Esophagus muscularis mucosa (tissue), 4 donors: Measurements from ENCODE around the gene FAM131A. TPM values are rescaled to one million over a fixed set of nuclear protein-coding genes. Genes with fewer than 3 reads are reported as not detected.
A peak's percentile ranks its signal among the peaks of the same experiment; 100 is the strongest.

Experiments used
- DNase-seq: peaks from one replicate; pipeline ENCODE4 v3.0.0-alpha.2; 2017; ENCODE audit errors: extremely low spot score
- H3K27ac ChIP-seq, 4 donors: fragments of 200-600 bp; sonication (generic); replicated peaks in 1 of 4; 1 replicate in 3 of 4; 2 replicates in 1 of 4; pipeline ENCODE4 v1.5.1; 2016 to 2019; ENCODE audit warnings: mild to moderate bottlenecking in 1 of 4
- H3K27me3 ChIP-seq, 4 donors: fragments of 200-600 bp; sonication (generic); one replicate each; pipeline versions ENCODE4 v1.5.1 to v1.6.0; 2016 to 2019
- H3K36me3 ChIP-seq, 4 donors: fragments of 200-600 bp; sonication (generic); one replicate each; pipeline ENCODE4 v1.5.1; 2016 to 2019
- H3K4me1 ChIP-seq, 4 donors: fragments of 200-600 bp; sonication (generic); one replicate each; pipeline ENCODE4 v1.5.1; 2016 to 2019
- H3K4me3 ChIP-seq, 4 donors: fragments of 200-600 bp; sonication (generic); 1 replicate in 2 of 4; 2 replicates in 2 of 4; pipeline ENCODE4 v1.5.1; 2016 to 2019; ENCODE audit warnings: mild to moderate bottlenecking in 4 of 4, moderate library complexity in 1 of 4
- H3K9me3 ChIP-seq, 4 donors: fragments of 200-600 bp; sonication (generic); 1 replicate in 3 of 4; 2 replicates in 1 of 4; pipeline ENCODE4 v1.5.1; 2016 to 2019
- EP300 ChIP-seq: sonication (generic); formaldehyde crosslinking; IDR thresholded peaks from one replicate; pipeline ENCODE4 v1.6.1; 2017; ENCODE audit warnings: antibody characterized with exemption
- POLR2A ChIP-seq: fragments of 450-650 bp; IDR thresholded peaks from one replicate; pipeline ENCODE4 v1.6.1; 2017; ENCODE audit warnings: antibody characterized with exemption, moderate library complexity, mild to moderate bottlenecking, low read depth
- POLR2AphosphoS5 ChIP-seq, 2 donors: sonication (generic); formaldehyde crosslinking; IDR thresholded peaks; one replicate each; pipeline ENCODE4 v1.6.1; 2017; ENCODE audit warnings: antibody characterized with exemption in 2 of 2
- WGBS: methylation state at CpG from one replicate; pipeline ENCODE4 v1.1.5; 2018; 5-methylcytosine and 5-hydroxymethylcytosine counted together
- intact Hi-C: fragments of 100-400 bp; cut with DNase I; formaldehyde crosslinking; loops from one replicate; pipeline ENCODE4 v1.15.1; 2023
- total RNA-seq, 4 donors: library from RNA; depleted of rRNA; stranded (reverse); fragments of >200 nt; gene quantifications; one replicate each; pipeline versions ENCODE4 v1.1.0 to v1.2.1, GENCODE V29; 2016
- TF ChIP-seq, protein P1 (sequence below), 3 experiments: fragments of 200-600 bp in 2 of 3; fragments of 450-650 bp in 1 of 3; sonication (generic) in 2 of 3; IDR thresholded peaks; one replicate each; pipeline ENCODE4 v1.5.1; 2017 to 2019; ENCODE audit warnings: antibody characterized with exemption in 3 of 3, mild to moderate bottlenecking in 2 of 3, moderate library complexity in 1 of 3

The FAM131A gene
- total RNA-seq, 4 donors from 2014 or later, result 40.3 to 71.0 (median 59.9) TPM

DNA sequence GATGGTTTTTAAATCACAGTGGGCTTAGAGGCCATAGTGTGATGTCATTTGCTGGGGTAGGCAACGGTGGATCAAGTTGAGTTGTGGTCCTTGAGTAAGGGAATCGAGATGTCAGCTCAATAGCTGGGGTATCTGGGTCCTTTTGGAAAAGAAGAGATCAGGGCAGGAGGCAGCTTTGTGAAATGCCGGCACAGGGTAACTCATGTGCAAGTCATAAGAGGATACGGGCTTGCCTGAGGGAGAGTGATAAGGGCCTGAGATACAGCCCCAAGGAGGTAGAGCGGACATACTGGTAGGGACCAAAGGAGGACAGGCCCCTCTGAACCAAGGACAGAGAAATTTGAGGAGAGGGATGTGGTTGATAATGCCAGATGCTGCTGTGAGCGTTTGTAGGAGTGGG lies 4.2 kb upstream of the FAM131A start:
- TF ChIP-seq EP300 (no peak), POLR2AphosphoS5 (IDR thresholded peaks at IDR 0.05) (no peak), POLR2A (no peak)
- TF ChIP-seq, protein P1, sequence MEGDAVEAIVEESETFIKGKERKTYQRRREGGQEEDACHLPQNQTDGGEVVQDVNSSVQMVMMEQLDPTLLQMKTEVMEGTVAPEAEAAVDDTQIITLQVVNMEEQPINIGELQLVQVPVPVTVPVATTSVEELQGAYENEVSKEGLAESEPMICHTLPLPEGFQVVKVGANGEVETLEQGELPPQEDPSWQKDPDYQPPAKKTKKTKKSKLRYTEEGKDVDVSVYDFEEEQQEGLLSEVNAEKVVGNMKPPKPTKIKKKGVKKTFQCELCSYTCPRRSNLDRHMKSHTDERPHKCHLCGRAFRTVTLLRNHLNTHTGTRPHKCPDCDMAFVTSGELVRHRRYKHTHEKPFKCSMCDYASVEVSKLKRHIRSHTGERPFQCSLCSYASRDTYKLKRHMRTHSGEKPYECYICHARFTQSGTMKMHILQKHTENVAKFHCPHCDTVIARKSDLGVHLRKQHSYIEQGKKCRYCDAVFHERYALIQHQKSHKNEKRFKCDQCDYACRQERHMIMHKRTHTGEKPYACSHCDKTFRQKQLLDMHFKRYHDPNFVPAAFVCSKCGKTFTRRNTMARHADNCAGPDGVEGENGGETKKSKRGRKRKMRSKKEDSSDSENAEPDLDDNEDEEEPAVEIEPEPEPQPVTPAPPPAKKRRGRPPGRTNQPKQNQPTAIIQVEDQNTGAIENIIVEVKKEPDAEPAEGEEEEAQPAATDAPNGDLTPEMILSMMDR (IDR thresholded peaks at IDR 0.05), result no peak
- Histone ChIP-seq H3K9me3 (no peaks in the 10 kb centered on the region), H3K27ac (peak overlapping the region; percentile 64 to 99 (median 85)), H3K4me3 (no peak overlapping the region), H3K27me3 (no peaks in the 10 kb centered on the region), H3K4me1 (peaks cover 25 to 46% (median 38%) of the 10 kb centered on the region in 4 donors), H3K36me3 (peaks cover 49 to 73% (median 71%) of the 10 kb centered on the region in 4 donors)
- no peak for DNase-seq
- intact Hi-C loops, result no loop called here
- 80% methylated on average over 6 of the region's 6 CpGs for WGBS

DNA sequence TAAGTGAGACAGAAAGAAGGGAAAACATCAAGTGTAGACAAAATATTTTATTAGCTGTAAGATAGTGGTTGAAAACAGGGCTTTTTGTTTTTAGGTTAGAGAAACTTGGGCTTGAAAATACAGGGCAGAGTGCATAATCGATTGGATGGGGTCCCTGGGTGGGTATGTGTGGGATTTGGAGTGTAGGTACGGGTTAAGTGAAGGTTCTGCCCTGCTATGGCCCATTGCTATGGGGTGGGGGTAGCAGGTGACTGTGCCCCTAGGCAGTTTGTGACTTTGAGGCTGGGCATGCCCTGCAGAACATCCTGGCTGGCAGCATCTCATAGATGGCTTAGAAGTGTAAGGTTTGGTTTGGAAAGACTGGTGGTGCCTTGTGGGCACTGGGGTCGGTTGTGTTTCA lies 3.7 kb upstream of the FAM131A start:
- Histone ChIP-seq H3K27ac (peak overlapping the region; percentile 71 to 99 (median 99)), H3K36me3 (peaks cover 43 to 67% (median 66%) of the 10 kb centered on the region in 4 donors), H3K4me1 (peaks cover 30 to 52% (median 43%) of the 10 kb centered on the region in 4 donors), H3K27me3 (no peaks in the 10 kb centered on the region), H3K9me3 (no peaks in the 10 kb centered on the region), H3K4me3 (no peak overlapping the region)
- WGBS, result 87% methylated on average over 2 of the region's 3 CpGs
- TF ChIP-seq, protein P1 (IDR thresholded peaks at IDR 0.05), result no peak
- no peak for TF ChIP-seq EP300
- no peak for TF ChIP-seq POLR2A
- TF ChIP-seq POLR2AphosphoS5 (IDR thresholded peaks at IDR 0.05), result no peak
- intact Hi-C loops, result no loop called here
- DNase-seq, result no peak

DNA sequence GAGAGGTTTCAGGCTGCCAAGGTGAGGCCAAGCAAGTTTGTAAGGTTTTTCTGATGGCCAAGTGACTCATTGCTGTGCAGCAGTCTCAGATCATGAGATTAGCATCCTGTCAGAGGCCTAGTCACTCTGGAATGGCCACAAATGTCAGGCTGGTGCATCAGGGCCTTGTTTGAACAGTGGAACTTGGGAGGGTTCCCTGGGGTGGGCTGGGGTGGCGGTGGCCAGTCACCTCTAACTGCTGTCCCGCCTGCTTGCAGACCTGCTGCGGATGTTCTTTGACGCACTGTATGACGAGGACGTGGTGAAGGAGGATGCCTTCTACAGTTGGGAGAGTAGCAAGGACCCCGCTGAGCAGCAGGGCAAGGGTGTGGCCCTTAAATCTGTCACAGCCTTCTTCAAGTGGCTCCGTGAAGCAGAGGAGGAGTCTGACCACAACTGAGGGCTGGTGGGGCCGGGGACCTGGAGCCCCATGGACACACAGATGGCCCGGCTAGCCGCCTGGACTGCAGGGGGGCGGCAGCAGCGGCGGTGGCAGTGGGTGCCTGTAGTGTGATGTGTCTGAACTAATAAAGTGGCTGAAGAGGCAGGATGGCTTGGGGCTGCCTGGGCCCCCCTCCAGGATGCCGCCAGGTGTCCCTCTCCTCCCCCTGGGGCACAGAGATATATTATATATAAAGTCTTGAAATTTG lies 2.8 kb upstream of the FAM131A start:
- H3K4me1 ChIP-seq, result peaks cover 39 to 61% (median 53%) of the 10 kb centered on the region in 4 donors
- H3K27me3 ChIP-seq, result no peaks in the 10 kb centered on the region
- intact Hi-C loops, result no loop called here
- DNase-seq, result no peak
- WGBS, result no CpG with 5 or more reads among the region's 15 CpGs
- H3K9me3 ChIP-seq, result no peaks in the 10 kb centered on the region
- TF ChIP-seq EP300 (no peak), POLR2AphosphoS5 (IDR thresholded peaks at IDR 0.05) (no peak), POLR2A (no peak)
- TF ChIP-seq, protein P1 (IDR thresholded peaks at IDR 0.05), result no peak
- H3K36me3 ChIP-seq, result peaks cover 34 to 58% (median 57%) of the 10 kb centered on the region in 4 donors
- peak overlapping the region; percentile 98 to 99 (median 99) for H3K27ac ChIP-seq
- no peak overlapping the region for H3K4me3 ChIP-seq

DNA sequence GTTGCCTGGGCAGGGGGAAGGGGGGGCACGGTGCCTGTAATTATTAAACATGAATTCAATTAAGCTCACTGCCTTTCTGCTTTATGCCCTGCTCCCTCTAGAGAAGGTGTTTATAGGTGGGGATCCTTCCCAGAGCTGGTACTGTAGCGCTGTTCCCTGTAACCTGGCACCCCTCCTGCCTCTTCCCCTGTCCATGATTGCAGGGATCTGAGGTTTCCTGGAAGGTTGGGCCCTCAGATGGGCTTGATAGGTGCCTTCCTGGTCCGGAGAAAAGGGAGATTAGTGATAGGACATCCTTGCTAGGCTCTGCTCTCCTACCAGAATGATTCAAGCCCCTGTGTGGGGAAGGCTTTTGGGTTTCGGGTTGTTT lies 2.1 kb upstream of the FAM131A start:
- intact Hi-C loops, result no loop called here
- H3K4me1 ChIP-seq, result peaks cover 43 to 67% (median 58%) of the 10 kb centered on the region in 4 donors
- H3K4me3 ChIP-seq, result peak overlapping the region; percentile 84 to 97 (median 90)

More for the DNA sequence above, 2.1 kb upstream of the FAM131A start:
- no peak for DNase-seq
- Histone ChIP-seq H3K9me3 (no peaks in the 10 kb centered on the region), H3K27me3 (no peaks in the 10 kb centered on the region), H3K36me3 (peaks cover 33 to 52% (median 50%) of the 10 kb centered on the region in 4 donors), H3K27ac (peak overlapping the region; percentile 98 to 99 (median 99))
- TF ChIP-seq POLR2AphosphoS5 (IDR thresholded peaks at IDR 0.05) (no peak), EP300 (no peak), POLR2A (no peak)
- TF ChIP-seq, protein P1 (IDR thresholded peaks at IDR 0.05), result no peak
- 35% methylated on average over 4 of the region's 4 CpGs for WGBS
